NOMO-1 treated with DMSO at 0.1 percent for 48 hours (cell line): ENCODE measurements around the gene ACOT4.
"Not testable (repeated sequence)": the region's sequence is repeated elsewhere in the genome, so short reads cannot be mapped to it uniquely, and the experiment has no call there.

Source experiments
- DNase-seq: peaks from one replicate; lab custom pipeline; 2025; ENCODE audit not compliant: unreplicated experiment; lab: John Stamatoyannopoulos, UW

ACOT4 gene

GRCh38 chr14:73630009-73630780 is 38.5 kb downstream of the ACOT4 start:
- no peak for DNase-seq

GRCh38 chr14:73633116-73634010 is 41.7 kb downstream of the ACOT4 start:
- DNase-seq, result peak; percentile 83

GRCh38 chr14:73634011-73634833 is 42.5 kb downstream of the ACOT4 start:
- no peak for DNase-seq

GRCh38 chr14:73636355-73636754 is 44.7 kb downstream of the ACOT4 start:
- DNase-seq, result not testable (repeated sequence)

GRCh38 chr14:73637830-73638229 is 46.2 kb downstream of the ACOT4 start:
- no peak for DNase-seq

- DNase-seq, result no peak
These were observed 49.2 kb downstream of the ACOT4 start for GRCh38 chr14:73640796-73641365.

- peak; percentile 90 for DNase-seq
These were observed 53.0 kb downstream of the ACOT4 start, which contains the start of gene DNAL1 for GRCh38 chr14:73644531-73645247. Gene DNAL1, plus strand, starts transcription at chr14:73644986. Its CDS starts 54 bp downstream, at chr14:73645040.

GRCh38 chr14:73645248-73645610 is 53.6 kb downstream of the ACOT4 start:
- DNase-seq, result no peak
